HG03342 (cell line): Measurements from ENCODE around the gene NCAPH2.

Experiments used
- ATAC-seq: cut with Tn5 transposase; IDR thresholded peaks from one replicate; pipeline ENCODE4 v1.9.1; 2021; ENCODE audit warnings: mild to moderate bottlenecking, moderate library complexity; ENCODE audit not compliant: unreplicated experiment

Gene NCAPH2

GRCh38 chr22:50507991-50508884 lies at the start of gene NCAPH2:
Gene NCAPH2, plus strand, starts transcription at chr22:50508224. Its CDS starts 114 bp downstream, at chr22:50508338.
- ATAC-seq, result peak; percentile 63

DNA sequence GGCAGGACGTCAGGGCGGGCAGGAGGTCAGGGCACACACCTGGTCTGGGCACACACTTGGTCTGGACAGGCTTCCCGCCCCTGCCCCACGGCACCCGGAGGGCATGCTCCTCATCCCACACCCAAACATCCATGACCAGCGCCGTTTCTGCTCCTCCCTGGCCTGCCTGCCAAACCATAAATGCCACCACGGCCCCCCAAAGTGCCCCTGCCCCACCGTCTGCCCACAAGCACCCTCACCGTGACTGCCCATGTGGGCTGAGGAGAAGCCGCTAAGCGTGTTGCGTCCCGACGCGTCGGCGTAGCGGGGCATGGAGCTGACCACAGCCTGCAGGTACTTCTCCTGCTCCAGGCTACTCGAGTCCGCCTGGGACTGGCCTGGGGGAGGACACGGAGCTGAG lies 49.0 kb upstream of the NCAPH2 start:
- ATAC-seq, result no peak

GRCh38 chr22:50459496-50460140 lies 48.4 kb upstream of the NCAPH2 start:
- no peak for ATAC-seq

GRCh38 chr22:50460938-50461337 lies 47.1 kb upstream of the NCAPH2 start:
- ATAC-seq, result no peak

DNA sequence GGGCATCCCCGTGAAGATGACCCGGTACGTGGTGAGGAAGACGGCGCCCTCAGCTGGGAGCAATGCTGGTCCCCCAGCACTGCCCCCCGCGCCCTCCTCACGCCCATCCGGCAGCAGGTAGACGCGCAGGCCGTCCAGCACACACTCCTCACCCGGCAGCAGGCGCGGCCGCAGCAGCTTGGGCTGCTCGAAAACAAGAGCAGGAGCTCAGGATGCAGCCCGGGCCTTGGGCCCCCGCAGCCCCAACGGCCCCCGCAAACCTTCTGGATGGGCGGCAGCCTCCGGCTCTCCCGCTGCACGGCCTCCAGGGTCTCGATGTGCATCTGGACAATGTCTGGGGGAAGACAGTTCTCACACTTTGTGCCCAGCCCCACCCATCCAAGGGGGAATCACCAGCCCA lies 46.5 kb upstream of the NCAPH2 start:
- no peak for ATAC-seq

- no peak for ATAC-seq
These were observed 46.0 kb upstream of the NCAPH2 start for GRCh38 chr22:50461979-50462540.

GRCh38 chr22:50463188-50463900 lies 44.7 kb upstream of the NCAPH2 start:
- ATAC-seq, result no peak

DNA sequence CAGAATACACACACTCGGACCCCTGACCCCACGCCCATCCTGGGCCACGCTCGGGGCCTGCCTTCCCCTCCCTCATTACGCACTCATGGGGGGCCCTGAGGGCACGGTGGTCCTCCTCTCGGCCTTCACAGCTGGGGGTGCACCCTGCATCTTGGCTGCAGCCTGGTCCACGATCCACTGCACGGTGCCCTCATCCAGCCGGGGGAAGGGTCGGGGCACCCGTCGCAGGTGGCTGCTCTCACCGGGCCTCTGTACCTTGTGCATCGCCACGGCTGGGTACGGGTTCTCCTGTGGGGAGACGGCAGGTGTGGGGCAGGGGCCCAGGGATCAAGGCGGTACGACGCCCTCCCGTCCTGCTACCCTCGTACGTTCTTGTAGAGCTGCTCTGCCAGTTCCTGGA lies 43.6 kb upstream of the NCAPH2 start:
- ATAC-seq, result no peak

- no peak for ATAC-seq
These were observed 42.7 kb upstream of the NCAPH2 start for GRCh38 chr22:50465066-50465930.

- no peak for ATAC-seq
These were observed 40.7 kb upstream of the NCAPH2 start for GRCh38 chr22:50467341-50467740.

GRCh38 chr22:50467773-50468440 lies 40.1 kb upstream of the NCAPH2 start:
- ATAC-seq, result no peak

- no peak for ATAC-seq
These were observed 39.4 kb upstream of the NCAPH2 start for GRCh38 chr22:50468626-50469025.

DNA sequence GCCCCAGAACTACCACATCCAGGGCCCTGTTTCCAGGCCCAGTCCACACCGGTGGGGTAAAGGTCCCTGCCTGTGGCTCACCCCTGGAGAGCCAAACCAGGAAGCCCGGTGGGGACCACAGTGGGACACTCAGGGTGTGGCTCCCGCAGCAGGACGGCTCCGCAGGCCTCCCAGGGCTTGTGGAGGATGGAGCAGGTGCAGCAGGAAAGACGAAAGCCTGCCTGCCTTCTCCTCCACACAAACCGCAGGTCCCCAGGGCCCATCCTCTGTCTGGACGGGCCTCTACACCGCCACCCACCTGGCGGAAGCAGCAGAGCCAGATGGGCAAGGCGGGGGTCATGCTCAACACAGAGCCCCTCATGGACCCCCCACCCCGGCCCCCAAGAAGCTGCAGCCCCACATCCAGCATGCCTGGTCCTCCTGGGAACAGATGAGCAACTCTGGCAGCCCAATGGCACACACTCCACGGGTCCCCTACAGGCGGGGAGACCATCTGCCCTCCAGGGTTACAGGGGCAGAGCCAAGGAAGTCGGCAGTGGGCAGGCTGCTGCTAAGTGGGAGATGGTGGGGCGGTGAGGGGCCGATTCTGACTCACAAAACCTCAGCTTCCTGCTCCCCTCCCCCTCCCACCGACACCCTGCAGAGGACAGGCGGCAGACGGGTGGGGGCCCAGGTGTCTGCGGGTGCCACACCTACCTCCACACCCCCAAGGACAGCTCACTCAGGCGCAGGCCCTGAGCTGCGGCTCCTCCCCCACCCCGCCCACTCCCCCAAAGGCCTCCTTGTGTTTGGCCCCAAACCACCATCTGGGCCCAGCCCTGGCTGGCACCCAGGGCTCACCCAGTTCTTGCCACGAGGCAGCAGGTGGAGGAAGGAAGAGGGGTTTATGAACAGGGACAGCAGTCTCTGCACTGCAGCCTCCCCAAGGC lies 38.4 kb upstream of the NCAPH2 start:
- ATAC-seq, result peak; percentile 56

- no peak for ATAC-seq
These were observed 37.5 kb upstream of the NCAPH2 start for GRCh38 chr22:50470491-50470890.

- ATAC-seq, result no peak
These were observed 36.7 kb upstream of the NCAPH2 start for GRCh38 chr22:50471197-50471847.

DNA sequence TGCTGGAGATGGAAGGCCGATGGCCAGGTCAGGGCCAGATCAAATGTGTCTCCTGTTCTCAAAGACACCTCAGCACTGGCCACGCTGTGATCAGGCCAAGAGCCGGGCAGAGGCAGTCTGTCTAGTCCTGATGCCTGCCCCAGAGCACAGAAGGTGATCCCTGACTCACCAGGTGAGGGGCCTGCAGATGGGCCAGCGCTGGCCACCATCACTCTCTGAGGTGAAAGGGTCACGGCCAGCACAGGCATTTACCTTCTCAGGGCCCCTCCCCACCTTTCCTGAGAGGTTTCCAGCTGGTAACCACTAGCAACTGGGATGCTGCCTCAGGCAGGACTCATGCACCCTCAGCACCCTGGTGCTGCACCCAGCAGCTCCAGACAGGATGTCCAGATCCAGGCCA lies 36.1 kb upstream of the NCAPH2 start:
- ATAC-seq, result no peak

- no peak for ATAC-seq
These were observed 34.9 kb upstream of the NCAPH2 start for GRCh38 chr22:50473088-50473487.
